ENCODE results near the gene ANKS3. TPM values are rescaled to one million over a fixed set of nuclear protein-coding genes. Genes with fewer than 3 reads are reported as not detected.

ANKS3 gene
- total RNA-seq, 4 donors from 2014 or later = 9.4 to 22.7 (median 11.5) TPM

DNA sequence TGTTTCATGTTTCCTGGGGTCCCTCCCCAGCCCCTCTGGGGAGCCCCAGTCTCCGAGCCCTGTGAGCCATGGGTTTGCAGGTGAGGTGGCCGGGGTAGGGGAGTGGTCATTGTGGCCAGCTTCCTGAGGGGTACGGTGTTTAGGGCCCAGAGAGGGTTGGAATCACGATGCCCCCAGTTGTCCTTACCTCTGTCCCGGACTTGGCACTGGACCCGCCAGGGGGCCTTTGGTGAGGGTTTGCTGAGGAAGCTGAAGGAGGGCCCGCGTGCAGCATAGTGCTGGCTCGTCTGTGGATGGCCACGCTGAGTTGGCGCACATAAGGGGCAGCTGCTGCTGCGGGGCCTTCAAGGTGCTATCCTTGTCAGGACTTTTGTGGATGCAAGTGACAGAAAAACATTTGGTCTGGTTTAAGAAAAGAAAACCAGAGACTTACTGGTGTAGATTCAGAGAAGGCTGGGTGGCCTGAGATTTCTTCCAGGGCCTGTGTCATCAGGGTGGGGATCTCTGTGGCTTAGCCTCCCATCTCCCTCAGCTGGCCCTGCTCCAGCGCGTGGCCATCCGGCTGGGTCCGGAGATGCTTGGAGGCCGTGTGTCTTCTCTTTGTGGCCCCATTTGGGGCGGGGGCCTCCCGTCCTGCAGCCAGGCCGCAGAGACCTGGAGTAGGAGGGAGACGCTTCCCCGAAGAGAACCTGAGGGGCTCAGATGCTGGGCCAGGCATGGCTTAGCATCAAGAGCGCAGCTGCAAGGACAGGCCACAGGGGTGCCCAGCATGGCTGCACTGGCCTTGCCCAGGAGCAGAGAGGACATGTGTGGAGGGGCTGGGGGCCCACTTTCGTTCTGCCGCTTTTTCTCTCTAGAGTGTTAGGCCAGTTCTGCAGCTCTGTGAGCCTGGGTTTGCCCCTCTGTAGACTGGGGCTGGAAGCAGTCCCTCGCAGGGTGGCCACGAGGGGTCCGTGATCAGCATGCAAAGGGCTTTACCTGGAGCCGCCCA is 74.4 kb downstream of the ANKS3 start:
- H3K27me3 ChIP-seq = no peaks in the 10 kb centered on the region
- H3K4me1 ChIP-seq = peaks cover 7 to 34% (median 9%) of the 10 kb centered on the region in 3 donors
- H3K9me3 ChIP-seq = no peaks in the 10 kb centered on the region
- H3K27ac ChIP-seq = no peak overlapping the region
- 90 to 91% methylated on average over 6 to 7 of the region's 29 CpGs for WGBS, 2 donors
- DNase-seq = no peak
- H3K4me3 ChIP-seq = no peak overlapping the region
- H3K36me3 ChIP-seq = peaks cover 8 to 89% (median 21%) of the 10 kb centered on the region in 3 donors
- TF ChIP-seq, protein P1, sequence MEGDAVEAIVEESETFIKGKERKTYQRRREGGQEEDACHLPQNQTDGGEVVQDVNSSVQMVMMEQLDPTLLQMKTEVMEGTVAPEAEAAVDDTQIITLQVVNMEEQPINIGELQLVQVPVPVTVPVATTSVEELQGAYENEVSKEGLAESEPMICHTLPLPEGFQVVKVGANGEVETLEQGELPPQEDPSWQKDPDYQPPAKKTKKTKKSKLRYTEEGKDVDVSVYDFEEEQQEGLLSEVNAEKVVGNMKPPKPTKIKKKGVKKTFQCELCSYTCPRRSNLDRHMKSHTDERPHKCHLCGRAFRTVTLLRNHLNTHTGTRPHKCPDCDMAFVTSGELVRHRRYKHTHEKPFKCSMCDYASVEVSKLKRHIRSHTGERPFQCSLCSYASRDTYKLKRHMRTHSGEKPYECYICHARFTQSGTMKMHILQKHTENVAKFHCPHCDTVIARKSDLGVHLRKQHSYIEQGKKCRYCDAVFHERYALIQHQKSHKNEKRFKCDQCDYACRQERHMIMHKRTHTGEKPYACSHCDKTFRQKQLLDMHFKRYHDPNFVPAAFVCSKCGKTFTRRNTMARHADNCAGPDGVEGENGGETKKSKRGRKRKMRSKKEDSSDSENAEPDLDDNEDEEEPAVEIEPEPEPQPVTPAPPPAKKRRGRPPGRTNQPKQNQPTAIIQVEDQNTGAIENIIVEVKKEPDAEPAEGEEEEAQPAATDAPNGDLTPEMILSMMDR (IDR thresholded peaks at IDR 0.05) = no peak
- no peak for TF ChIP-seq POLR2A (IDR thresholded peaks at IDR 0.05)
- intact Hi-C loops (cut with DNase I) = no loop called here

DNA sequence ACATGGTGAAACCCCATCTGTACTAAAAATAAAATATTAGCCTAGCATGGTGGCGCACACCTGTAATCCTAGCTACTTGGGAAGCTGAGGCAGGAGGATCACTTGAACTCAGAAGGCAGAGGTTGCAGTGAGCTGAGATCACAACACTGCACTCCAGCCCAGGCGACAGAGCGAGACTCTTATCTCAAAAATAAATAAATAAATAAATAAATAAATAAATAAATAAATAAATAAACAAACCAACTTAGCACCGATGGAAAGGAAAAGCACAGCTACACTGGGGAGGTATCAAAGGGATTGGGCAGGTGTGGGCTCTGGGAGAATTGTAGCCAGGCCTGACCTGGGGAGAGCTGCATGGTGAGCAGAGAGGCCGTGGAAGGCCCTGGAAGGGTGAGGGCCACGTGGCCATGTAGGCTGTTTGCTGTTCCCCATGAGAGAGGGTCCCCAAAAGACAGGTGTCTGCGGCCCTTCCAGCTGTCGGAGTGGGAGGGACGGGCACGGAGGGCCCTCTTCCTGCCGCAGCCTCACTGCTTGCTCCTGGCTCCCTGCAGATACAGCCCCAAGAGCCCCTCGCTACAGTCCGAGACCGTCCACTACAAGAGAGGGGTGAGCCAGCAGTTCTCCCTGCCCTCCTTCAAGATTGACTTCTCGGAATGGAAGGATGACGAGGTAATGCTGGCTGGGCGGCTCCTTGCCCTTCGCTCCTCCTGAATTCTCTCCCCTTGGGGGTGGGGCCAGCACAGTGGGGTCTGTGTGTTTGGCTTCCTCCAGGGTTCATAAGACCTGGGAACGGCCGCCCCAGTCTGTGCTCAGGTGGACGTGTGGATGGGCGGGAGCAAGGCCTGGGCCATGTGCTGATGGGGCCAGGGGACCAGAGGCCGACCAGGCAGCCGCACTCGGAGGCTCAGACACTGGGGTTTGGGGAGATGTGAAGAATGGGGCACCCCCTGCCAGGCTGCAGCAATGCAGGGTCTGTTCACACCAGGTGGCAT is 77.1 kb downstream of the ANKS3 start:
- DNase-seq = no peak
- WGBS, 2 donors = 94 to 95% methylated on average over 11 to 14 of the region's 25 CpGs
- H3K4me3 ChIP-seq = no peak overlapping the region
- intact Hi-C loops (cut with DNase I) = no loop called here
- H3K9me3 ChIP-seq = no peaks in the 10 kb centered on the region
- TF ChIP-seq POLR2A (IDR thresholded peaks at IDR 0.05) = no peak
- TF ChIP-seq, protein P1 (IDR thresholded peaks at IDR 0.05) = no peak
- no peak overlapping the region for H3K27ac ChIP-seq
- H3K4me1 ChIP-seq = peaks cover 0 to 24% (median 0%) of the 10 kb centered on the region in 3 donors
- peaks cover 16 to 95% (median 25%) of the 10 kb centered on the region in 3 donors for H3K36me3 ChIP-seq
- H3K27me3 ChIP-seq = no peaks in the 10 kb centered on the region

DNA sequence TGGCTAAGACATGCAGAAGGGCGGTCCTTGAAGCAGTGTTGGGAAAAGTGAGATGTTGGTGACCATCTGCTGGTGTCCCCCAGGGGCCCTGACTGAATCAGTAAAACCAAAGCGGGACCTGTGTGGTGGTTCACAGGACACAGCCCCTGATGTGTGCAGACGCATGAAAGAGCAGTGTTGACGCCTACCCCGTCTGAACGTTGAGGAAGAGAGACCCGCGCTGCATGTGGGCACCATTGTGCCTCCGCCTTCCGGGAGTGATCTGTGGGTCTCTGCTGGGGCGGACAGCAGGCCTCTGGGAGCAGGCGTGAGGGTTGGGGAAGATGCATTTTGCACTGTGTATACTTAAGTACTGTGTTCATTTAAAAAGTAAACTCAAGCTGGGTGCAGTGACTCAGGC is 77.8 kb downstream of the ANKS3 start:
- H3K36me3 ChIP-seq = peaks cover 24 to 97% (median 25%) of the 10 kb centered on the region in 3 donors
- 96 to 97% methylated on average over 11 to 12 of the region's 12 CpGs for WGBS, 2 donors
- intact Hi-C loops (cut with DNase I) = no loop called here
- no peak overlapping the region for H3K4me3 ChIP-seq
- no peaks in the 10 kb centered on the region for H3K27me3 ChIP-seq
- TF ChIP-seq, protein P1 (IDR thresholded peaks at IDR 0.05) = no peak
- no peak for TF ChIP-seq POLR2A (IDR thresholded peaks at IDR 0.05)
- DNase-seq = no peak
- H3K9me3 ChIP-seq = no peaks in the 10 kb centered on the region
- no peak overlapping the region for H3K27ac ChIP-seq
- peaks cover 0 to 16% (median 0%) of the 10 kb centered on the region in 3 donors for H3K4me1 ChIP-seq

DNA sequence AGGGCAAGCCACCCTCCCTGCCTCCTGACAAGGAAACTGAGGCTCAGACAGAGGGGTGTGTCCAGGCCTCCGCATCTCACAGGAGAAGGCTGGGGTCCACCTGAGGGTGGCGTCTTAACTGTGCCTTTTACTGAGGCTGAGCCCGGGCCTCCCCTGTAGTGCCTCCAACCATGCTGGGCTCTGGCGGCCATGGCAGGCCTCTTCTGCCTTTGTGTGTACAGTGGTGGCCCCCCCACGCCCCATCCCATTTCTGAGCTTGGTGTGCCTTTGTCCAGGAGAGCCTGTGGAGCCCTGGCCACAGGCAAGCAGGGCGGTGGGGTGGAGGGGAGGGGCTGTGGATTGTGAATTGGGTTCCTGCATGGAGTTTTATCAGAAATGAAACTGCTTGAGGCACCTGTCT is 78.3 kb downstream of the ANKS3 start:
- H3K27me3 ChIP-seq = no peaks in the 10 kb centered on the region
- H3K27ac ChIP-seq = no peak overlapping the region
- no peaks in the 10 kb centered on the region for H3K9me3 ChIP-seq
- TF ChIP-seq POLR2A (IDR thresholded peaks at IDR 0.05) = no peak
- TF ChIP-seq, protein P1 (IDR thresholded peaks at IDR 0.05) = no peak
- WGBS, 2 donors = no CpG with 5 or more reads among the region's 6 CpGs
- H3K4me1 ChIP-seq = peaks cover 0 to 12% (median 0%) of the 10 kb centered on the region in 3 donors
- intact Hi-C loops (cut with DNase I) = no loop called here
- H3K36me3 ChIP-seq = peaks cover 25 to 100% (median 26%) of the 10 kb centered on the region in 3 donors
- DNase-seq = no peak
- H3K4me3 ChIP-seq = no peak overlapping the region
